Subcutaneous abdominal adipose tissue (tissue), 5 donors: ENCODE data around the gene CAPN11.

Source experiments
- H3K27ac ChIP-seq: one replicate; pipeline ENCODE4 v1.7.0; 2013; ENCODE audit warnings: low read depth, mild to moderate bottlenecking, inconsistent platforms, low read length, moderate library complexity
- H3K27me3 ChIP-seq, 5 donors: one replicate each; pipeline ENCODE4 v1.7.0; 2013; ENCODE audit warnings: low read length in 5 of 5, inconsistent platforms in 1 of 5; ENCODE audit not compliant: control insufficient read depth in 5 of 5, insufficient read depth in 4 of 5
- H3K36me3 ChIP-seq, 5 donors: one replicate each; pipeline ENCODE4 v1.7.0; 2013; ENCODE audit warnings: low read length in 5 of 5; ENCODE audit not compliant: control insufficient read depth in 5 of 5, insufficient read depth in 5 of 5
- H3K4me1 ChIP-seq, 5 donors: one replicate each; pipeline ENCODE4 v1.7.0; 2013; ENCODE audit warnings: low read length in 5 of 5, mild to moderate bottlenecking in 3 of 5, moderate library complexity in 1 of 5; ENCODE audit not compliant: control insufficient read depth in 5 of 5, insufficient read depth in 5 of 5
- H3K4me3 ChIP-seq, 5 donors: one replicate each; pipeline ENCODE4 v1.7.0; 2013; ENCODE audit warnings: low read length in 5 of 5, low read depth in 1 of 5
- H3K9ac ChIP-seq, 5 donors: one replicate each; pipeline ENCODE4 v1.7.0; 2013; ENCODE audit warnings: low read length in 5 of 5, mild to moderate bottlenecking in 4 of 5, moderate library complexity in 3 of 5
- H3K9me3 ChIP-seq, 5 donors: one replicate each; pipeline ENCODE4 v1.7.0; 2013; ENCODE audit warnings: low read length in 5 of 5; ENCODE audit not compliant: control insufficient read depth in 5 of 5
- donor health status: healthy.
- donor health status: healthy.
- donor health status: healthy.
- donor health status: healthy.
- donor health status: healthy.

The CAPN11 gene

GRCh38 chr6:44219815-44220784 is 61.5 kb downstream of the CAPN11 start:
- Histone ChIP-seq H3K9ac (peak overlapping the region; percentile 50 to 95 (median 82)), H3K4me1 (peaks cover 31 to 87% (median 79%) of the 10 kb centered on the region in 5 donors)

GRCh38 chr6:44220913-44221290 is 62.3 kb downstream of the CAPN11 start:
- Histone ChIP-seq H3K27me3 (no peaks in the 10 kb centered on the region), H3K36me3 (no peaks in the 10 kb centered on the region), H3K4me3 (peak overlapping the region in 4 of 5 donors; percentile 32 to 64 (median 50)), H3K9ac (peak overlapping the region in 2 of 5 donors; percentile 57 to 77), H3K27ac (peak overlapping the region; percentile 99), H3K4me1 (peaks cover 32 to 94% (median 86%) of the 10 kb centered on the region in 5 donors), H3K9me3 (no peaks in the 10 kb centered on the region)

More at GRCh38 chr6:44219815-44220784, 61.5 kb downstream of the CAPN11 start:
- H3K9me3 ChIP-seq, result no peaks in the 10 kb centered on the region
- no peaks in the 10 kb centered on the region for H3K27me3 ChIP-seq
- H3K36me3 ChIP-seq, result no peaks in the 10 kb centered on the region
- peak overlapping the region; percentile 99 for H3K27ac ChIP-seq
- H3K4me3 ChIP-seq, result peak overlapping the region; percentile 66 to 88 (median 67)

- H3K4me3 ChIP-seq, result peak overlapping the region; percentile 26 to 80 (median 64)
These were observed 62.8 kb downstream of the CAPN11 start for GRCh38 chr6:44221291-44221960.

GRCh38 chr6:44221961-44222335 is 63.3 kb downstream of the CAPN11 start:
- H3K4me1 ChIP-seq, result peaks cover 33 to 94% (median 86%) of the 10 kb centered on the region in 5 donors
- H3K27ac ChIP-seq, result peak overlapping the region; percentile 99
- H3K4me3 ChIP-seq, result peak overlapping the region; percentile 26 to 84 (median 64)
- H3K27me3 ChIP-seq, result no peaks in the 10 kb centered on the region
- H3K9me3 ChIP-seq, result no peaks in the 10 kb centered on the region
- no peaks in the 10 kb centered on the region for H3K36me3 ChIP-seq
- peak overlapping the region in 4 of 5 donors; percentile 31 to 81 (median 66) for H3K9ac ChIP-seq

More at GRCh38 chr6:44221291-44221960, 62.8 kb downstream of the CAPN11 start:
- H3K27me3 ChIP-seq, result no peaks in the 10 kb centered on the region
- H3K27ac ChIP-seq, result peak overlapping the region; percentile 99
- H3K4me1 ChIP-seq, result peaks cover 34 to 94% (median 86%) of the 10 kb centered on the region in 5 donors
- no peaks in the 10 kb centered on the region for H3K9me3 ChIP-seq
- H3K36me3 ChIP-seq, result no peaks in the 10 kb centered on the region
- peak overlapping the region; percentile 31 to 77 (median 63) for H3K9ac ChIP-seq

DNA sequence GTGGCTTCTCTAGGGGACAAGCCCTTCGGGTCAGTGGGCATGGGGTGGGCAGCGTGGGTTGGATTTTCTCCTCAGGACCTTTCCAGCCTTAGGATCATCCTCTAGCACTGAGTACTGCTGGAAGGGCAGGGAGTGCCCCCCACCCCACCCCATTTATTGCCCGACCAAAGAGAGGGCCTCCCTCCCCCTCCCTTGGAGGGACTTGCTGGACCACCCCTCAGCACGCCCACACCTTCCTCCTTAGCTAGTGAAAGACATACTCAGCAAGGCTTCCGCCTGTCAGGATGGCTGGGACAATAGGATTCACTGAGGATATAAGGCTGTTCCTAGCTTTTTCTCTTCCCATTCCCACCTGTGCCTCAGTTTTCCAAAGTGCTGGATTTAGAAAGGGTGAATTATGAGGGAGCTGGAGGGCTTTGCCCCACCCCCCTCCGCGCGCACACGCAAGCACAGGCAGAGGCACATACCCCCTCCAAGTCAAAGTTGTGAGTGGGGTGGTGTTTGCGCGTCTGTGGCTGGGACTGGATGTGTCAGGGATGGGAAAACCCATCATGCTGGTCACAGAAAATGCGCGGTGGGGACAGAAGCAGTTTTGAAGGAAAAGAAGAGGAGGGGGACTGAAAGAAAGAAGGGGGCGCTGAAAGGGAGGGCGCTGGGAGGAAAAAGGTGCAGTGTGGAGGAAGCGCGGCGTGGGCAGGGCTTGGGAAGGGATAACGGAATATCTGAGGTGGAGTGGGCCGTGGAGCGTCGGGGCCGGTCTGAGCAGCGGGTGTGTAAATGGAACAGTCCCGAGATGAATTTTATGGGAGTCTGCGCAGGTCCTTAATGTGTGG is 64.1 kb downstream of the CAPN11 start:
- no peaks in the 10 kb centered on the region for H3K9me3 ChIP-seq
- peak overlapping the region; percentile 99 for H3K27ac ChIP-seq
- peaks cover 28 to 94% (median 86%) of the 10 kb centered on the region in 5 donors for H3K4me1 ChIP-seq

DNA sequence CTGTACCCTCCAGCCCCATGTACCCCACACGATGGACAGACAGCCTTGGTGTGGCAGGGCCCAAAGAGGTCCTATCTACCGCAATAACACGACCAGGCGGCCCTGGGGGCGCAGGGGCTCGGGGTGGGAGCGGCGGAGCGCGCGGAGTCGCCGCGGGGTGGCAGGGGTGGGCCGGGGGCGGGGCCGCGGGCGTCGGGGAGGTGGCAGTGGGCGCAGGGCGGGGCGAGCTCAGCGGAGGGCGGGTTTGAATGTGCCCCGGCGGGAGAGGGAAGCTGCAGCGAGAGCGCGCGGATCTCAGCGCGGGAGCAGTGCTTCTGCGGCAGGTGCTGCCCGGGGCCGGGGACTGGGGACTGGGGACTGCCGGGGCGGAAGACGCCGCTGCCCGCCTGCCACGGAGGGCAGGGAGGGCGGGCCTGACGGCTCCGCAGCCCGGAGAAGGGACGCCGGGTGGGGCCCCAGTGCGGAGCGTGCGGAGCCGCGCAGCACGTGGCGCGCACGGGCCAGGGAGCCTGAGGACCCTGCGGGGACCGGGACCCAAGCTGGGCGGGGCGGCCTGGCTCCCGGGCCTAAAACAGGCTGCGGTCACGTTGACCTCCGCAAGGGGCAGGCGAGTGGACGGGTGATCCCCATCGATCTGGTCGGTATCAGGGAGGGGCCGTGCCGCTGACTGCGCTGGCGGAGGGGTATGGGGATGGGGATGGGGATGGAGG is 64.9 kb downstream of the CAPN11 start, which contains the start of gene SLC29A1:
SLC29A1 (plus strand) TSS at position 277 of the 710 bp plus-strand sequence. CDS start 3,719 bp downstream, outside the sequence.
- peak within 1 kb of the TSS; percentile 99 for H3K27ac ChIP-seq
- peaks cover 27 to 94% (median 86%) of the 10 kb centered on the region in 5 donors for H3K4me1 ChIP-seq
- peak within 1 kb of the TSS; percentile 56 to 81 (median 59) for H3K9ac ChIP-seq

More for the DNA sequence above, 64.1 kb downstream of the CAPN11 start:
- Histone ChIP-seq H3K4me3 (peak overlapping the region; percentile 64 to 84 (median 74)), H3K9ac (peak overlapping the region in 4 of 5 donors; percentile 54 to 81 (median 64)), H3K27me3 (no peaks in the 10 kb centered on the region), H3K36me3 (peaks cover 0 to 5% (median 0%) of the 10 kb centered on the region in 5 donors)

DNA sequence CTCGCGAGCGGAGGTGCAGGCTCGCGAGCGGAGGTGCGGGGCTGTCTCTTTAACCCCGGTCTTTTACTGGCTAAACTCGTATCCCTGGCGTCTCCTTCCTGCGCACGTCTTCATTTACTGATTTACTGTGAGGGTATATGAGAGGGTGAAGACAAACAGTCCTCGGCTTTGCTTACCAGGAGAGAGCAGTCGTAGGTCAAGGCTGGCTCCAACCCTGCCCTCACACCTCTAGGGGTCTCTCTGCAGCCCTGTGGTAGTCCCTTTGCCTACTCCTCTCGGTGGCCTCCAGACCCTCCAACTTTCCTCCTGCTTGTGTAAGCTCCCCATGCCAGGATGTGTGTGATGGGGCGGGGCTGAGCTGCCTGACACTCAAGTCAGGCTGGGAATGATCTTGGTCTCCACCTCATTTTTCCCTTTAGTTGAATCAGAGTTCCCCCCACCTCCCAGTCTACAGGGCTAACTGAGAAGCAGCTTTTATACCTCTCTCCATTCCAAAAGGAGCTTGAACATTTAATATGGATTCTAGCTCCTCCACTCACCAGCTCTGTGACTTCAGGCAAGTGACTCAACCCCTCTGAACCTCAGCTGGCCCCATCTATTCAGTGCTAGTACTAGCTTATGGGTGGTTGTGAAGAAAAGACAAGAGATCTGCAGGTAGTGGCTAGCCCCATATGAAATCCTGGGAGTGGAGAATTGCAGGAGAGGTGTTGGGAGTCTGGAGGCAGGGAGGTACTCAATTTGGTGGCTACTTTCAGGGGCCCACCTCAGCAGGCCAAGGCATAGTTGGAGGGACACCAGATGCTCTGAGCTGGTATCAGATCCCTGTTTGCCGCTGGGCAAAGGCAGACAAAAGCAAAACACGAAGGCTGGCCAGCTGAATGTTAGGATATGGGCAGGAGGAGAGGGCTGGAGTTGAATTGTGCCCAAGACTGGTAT is 65.7 kb downstream of the CAPN11 start:
- peaks cover 29 to 94% (median 86%) of the 10 kb centered on the region in 5 donors for H3K4me1 ChIP-seq
- H3K9me3 ChIP-seq, result no peaks in the 10 kb centered on the region
- H3K9ac ChIP-seq, result peak overlapping the region; percentile 40 to 69 (median 58)
- H3K36me3 ChIP-seq, result peaks cover 0 to 20% (median 12%) of the 10 kb centered on the region in 5 donors
- peak overlapping the region; percentile 99 for H3K27ac ChIP-seq
- no peaks in the 10 kb centered on the region for H3K27me3 ChIP-seq
- H3K4me3 ChIP-seq, result peak overlapping the region; percentile 64 to 86 (median 75)

More for the DNA sequence above, 64.9 kb downstream of the CAPN11 start, which contains the start of gene SLC29A1:
- Histone ChIP-seq H3K9me3 (no peaks in the 10 kb centered on the region), H3K36me3 (peaks cover 0 to 12% (median 6%) of the 10 kb centered on the region in 5 donors), H3K27me3 (no peaks in the 10 kb centered on the region), H3K4me3 (peak within 1 kb of the TSS; percentile 64 to 86 (median 75))

DNA sequence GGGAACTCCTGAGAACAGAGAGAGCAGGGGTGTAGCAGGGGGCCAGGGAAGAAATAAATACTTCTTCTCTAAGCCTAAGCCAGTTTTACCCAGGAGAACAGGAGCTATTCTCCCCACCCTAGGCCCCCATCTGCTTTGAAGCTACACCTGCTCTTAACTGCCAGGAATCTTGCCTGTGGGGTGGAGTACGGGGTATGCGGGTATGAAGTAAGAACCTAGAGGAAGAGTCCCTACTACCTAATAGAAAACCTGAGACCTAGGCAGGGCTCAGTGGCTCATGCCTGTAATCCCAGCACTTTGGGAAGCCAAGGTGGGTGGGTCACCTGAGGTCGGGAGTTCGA is 66.3 kb downstream of the CAPN11 start:
- Histone ChIP-seq H3K27ac (peak overlapping the region; percentile 99), H3K36me3 (peaks cover 0 to 26% (median 18%) of the 10 kb centered on the region in 5 donors), H3K4me1 (peaks cover 29 to 95% (median 90%) of the 10 kb centered on the region in 5 donors), H3K9me3 (no peaks in the 10 kb centered on the region), H3K27me3 (no peaks in the 10 kb centered on the region), H3K9ac (peak overlapping the region; percentile 40 to 69 (median 58)), H3K4me3 (peak overlapping the region in 3 of 5 donors; percentile 23 to 86 (median 78))
